ENCODE measurements around the gene SPATA22. TPM values are rescaled to one million over a fixed set of nuclear protein-coding genes. Genes with fewer than 3 reads are reported as not detected.
"Not testable (repeated sequence)": the region's sequence is repeated elsewhere in the genome, so short reads cannot be mapped to it uniquely, and the experiment has no call there.

The SPATA22 gene
- total RNA-seq, 2 experiments from 2014 or later = not detected

DNA sequence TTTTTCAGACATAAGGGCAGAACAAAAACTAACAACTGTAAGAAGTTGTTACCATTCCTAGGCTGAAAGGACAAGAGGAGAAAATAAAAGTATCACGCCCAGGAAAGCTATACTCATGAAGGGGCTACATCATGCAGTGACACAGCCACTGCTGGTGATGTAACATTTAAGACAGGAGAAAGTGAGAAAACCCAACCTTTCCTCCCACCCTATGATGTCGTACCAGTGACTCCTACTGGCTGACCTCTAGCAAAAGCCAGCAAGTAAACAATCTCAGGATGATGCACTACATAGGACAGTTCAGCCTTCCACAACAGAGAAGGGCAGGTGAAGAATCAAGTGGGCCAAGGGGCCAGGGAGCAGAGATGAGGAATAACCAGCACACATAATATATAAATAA is 24.0 kb downstream of the SPATA22 start:
- Mint-ChIP-seq H3K4me1 (ENCODE audit: low read depth) (no peaks in the 10 kb centered on the region), H3K9me3 (no peaks in the 10 kb centered on the region), H3K27ac (no peak overlapping the region), H3K36me3 (no peaks in the 10 kb centered on the region), H3K27me3 (peaks cover 8% of the 10 kb centered on the region), H3K4me3 (no peak overlapping the region)
- ChIA-PET POLR2A (no interaction called here), CTCF (no interaction called here)
- intact Hi-C loops (cut with micrococcal nuclease) = no loop called here
- no peak for DNase-seq

DNA sequence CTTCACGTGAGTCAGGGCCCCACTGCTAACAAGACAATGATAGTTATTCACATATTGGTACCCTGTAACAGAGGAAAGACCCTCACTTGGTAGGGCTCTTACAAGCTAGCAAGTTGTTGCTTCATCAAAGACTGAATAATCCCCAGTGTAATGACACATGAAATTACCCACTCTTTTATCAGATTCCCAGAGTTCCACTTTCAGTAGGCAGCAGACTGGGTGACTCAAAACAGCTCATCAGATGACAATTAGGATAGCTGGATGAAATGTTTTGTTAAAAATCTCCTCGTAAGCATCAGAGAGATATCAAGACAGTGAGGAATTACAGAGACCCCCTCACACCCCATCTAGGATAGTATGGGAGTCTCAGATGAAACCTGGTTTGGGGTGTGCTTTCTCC is 31.2 kb downstream of the SPATA22 start:
- intact Hi-C loops (cut with micrococcal nuclease) = no loop called here
- POLR2A ChIA-PET = no interaction called here
- no peak for DNase-seq
- Mint-ChIP-seq H3K4me1 (ENCODE audit: low read depth) (no peaks in the 10 kb centered on the region), H3K27ac (no peak overlapping the region), H3K36me3 (no peaks in the 10 kb centered on the region), H3K27me3 (peaks cover 2% of the 10 kb centered on the region), H3K4me3 (no peak overlapping the region), H3K9me3 (no peaks in the 10 kb centered on the region)
- CTCF ChIA-PET = no interaction called here

DNA sequence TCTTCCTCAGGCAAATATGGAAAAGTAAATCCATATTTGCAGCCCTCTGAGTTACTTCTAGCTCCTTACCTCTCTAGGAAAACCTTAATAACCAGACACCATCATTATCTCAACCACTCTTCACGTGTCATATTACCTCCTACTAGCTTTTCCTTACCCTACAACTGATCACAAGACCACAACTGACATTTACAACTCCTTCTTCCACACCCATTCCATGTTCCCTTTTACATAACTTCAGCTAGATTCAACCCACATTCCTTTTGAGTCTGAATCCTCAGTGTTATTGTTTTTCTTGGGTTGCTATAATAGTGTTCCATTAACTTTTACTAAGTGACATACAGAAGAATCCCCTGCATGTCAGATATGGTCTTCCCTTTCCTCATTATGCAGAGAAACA is 33.3 kb downstream of the SPATA22 start:
- Mint-ChIP-seq H3K27me3 (peaks cover 3% of the 10 kb centered on the region), H3K4me1 (ENCODE audit: low read depth) (no peaks in the 10 kb centered on the region), H3K36me3 (no peaks in the 10 kb centered on the region), H3K9me3 (no peaks in the 10 kb centered on the region), H3K4me3 (no peak overlapping the region), H3K27ac (no peak overlapping the region)
- POLR2A ChIA-PET = no interaction called here
- intact Hi-C loops (cut with micrococcal nuclease) = no loop called here
- CTCF ChIA-PET = interaction anchor here (1.0 kb wide), 1 partner anchor 11 kb away, joined by 3 read pairs; no protein-coding TSS in a partner anchor
- DNase-seq = no peak

DNA sequence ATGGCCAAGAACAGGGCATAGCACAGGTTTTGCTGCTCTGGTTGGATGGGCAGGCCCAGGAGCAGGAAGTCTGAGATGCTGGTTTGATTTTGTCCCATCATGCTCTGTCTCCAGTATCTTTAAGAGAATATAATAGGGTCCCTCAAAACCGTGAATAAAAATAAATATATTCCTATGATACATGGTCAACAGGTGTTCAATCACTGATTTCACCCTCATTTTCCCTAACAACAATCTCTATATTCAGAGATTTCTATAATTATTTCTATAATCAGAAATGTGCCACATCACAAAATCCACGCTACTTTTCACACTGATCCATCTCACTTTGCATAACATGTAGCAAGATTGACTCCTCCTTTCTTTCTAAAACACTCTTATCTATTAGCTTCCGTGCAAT is 37.9 kb downstream of the SPATA22 start, which contains the start of gene OR1E2:
Gene OR1E2 (minus strand): TSS at position 101 of the 400 bp plus-strand sequence. CDS start 0 bp downstream, at position 101.
- ChIA-PET POLR2A (no interaction called here), CTCF (no interaction called here)
- Mint-ChIP-seq H3K4me1 (ENCODE audit: low read depth) (no peaks in the 10 kb centered on the region), H3K36me3 (no peaks in the 10 kb centered on the region), H3K9me3 (peaks cover 2% of the 10 kb centered on the region), H3K4me3 (no peak within 1 kb of the TSS), H3K27ac (no peak within 1 kb of the TSS), H3K27me3 (peaks cover 9% of the 10 kb centered on the region)
- intact Hi-C loops (cut with micrococcal nuclease) = no loop called here
- no peak for DNase-seq

DNA sequence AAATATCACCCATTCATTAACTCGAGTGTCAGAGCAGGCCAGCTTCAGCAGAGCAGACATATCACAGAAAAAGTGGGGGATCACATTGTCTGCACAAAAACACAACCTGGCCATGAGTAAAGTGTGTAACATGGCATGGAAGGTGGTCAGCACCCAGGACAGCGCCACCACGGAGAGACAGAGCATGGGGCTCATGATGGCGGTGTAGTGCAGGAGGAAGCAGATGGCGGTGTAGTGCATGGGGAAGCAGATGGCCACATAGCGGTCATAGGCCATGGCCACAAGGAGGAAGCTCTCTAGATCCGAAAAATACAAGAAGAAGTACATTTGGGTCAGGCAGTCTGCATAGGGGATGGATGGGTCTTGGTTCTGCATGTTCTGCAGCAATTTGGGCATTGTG is 38.4 kb downstream of the SPATA22 start:
- POLR2A ChIA-PET; H3K27ac Mint-ChIP-seq; CTCF ChIA-PET; H3K9me3 Mint-ChIP-seq; H3K27me3 Mint-ChIP-seq; H3K4me1 Mint-ChIP-seq (ENCODE audit: low read depth); H3K36me3 Mint-ChIP-seq; H3K4me3 Mint-ChIP-seq; intact Hi-C loops (cut with micrococcal nuclease): not testable (repeated sequence)
- DNase-seq = peak; percentile 34

DNA sequence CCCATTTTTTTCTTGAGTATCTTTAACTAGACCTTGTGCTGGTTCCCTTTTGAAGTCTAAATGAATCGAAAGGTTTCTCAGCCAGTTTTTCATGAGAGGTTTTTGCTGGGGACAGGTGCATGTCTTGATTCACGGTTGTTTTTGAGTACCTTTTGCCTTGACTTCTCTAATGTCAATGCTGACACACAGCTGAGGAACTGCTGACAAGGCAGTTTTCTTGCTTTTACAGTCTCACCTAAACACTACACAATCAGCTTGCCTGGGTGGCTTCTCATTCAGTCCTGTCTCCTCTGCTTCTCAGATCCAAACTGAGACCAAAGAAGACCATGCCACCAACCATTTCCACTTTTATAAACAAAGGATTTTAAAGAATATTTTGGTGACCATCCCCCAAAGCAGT is 53.4 kb downstream of the SPATA22 start:
- intact Hi-C loops (cut with micrococcal nuclease) = no loop called here
- Mint-ChIP-seq H3K27ac (no peak overlapping the region), H3K4me3 (no peak overlapping the region), H3K36me3 (no peaks in the 10 kb centered on the region), H3K4me1 (ENCODE audit: low read depth) (no peaks in the 10 kb centered on the region), H3K9me3 (no peaks in the 10 kb centered on the region), H3K27me3 (peaks cover 9% of the 10 kb centered on the region)
- ChIA-PET CTCF (no interaction called here), POLR2A (no interaction called here)
- no peak for DNase-seq

DNA sequence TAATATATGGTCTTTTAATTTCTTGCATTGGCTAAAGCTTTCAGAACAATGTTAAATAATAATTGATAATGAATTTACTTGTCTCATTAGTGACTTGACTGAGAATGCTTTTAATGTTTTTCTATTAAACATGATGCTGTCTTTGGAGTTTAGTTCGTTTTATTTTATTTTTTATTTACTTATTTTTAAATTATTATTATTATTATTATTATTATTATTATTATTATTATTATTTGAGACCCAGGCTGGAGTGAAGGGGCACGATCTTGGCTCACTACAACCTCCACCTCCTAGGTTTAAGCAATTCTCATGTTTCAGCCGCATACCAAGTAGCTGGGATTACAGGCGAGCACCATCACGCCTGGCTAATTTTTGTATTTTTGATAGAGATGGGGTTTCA is 56.0 kb downstream of the SPATA22 start:
- ChIA-PET CTCF (no interaction called here), POLR2A (no interaction called here)
- H3K9me3 Mint-ChIP-seq = no peaks in the 10 kb centered on the region
- no peak for DNase-seq
- no peaks in the 10 kb centered on the region for H3K4me1 Mint-ChIP-seq (ENCODE audit: low read depth)
- no peak overlapping the region for H3K27ac Mint-ChIP-seq
- intact Hi-C loops (cut with micrococcal nuclease) = no loop called here
- H3K27me3 Mint-ChIP-seq = peaks cover 14% of the 10 kb centered on the region
- H3K4me3 Mint-ChIP-seq = no peak overlapping the region
- no peaks in the 10 kb centered on the region for H3K36me3 Mint-ChIP-seq

DNA sequence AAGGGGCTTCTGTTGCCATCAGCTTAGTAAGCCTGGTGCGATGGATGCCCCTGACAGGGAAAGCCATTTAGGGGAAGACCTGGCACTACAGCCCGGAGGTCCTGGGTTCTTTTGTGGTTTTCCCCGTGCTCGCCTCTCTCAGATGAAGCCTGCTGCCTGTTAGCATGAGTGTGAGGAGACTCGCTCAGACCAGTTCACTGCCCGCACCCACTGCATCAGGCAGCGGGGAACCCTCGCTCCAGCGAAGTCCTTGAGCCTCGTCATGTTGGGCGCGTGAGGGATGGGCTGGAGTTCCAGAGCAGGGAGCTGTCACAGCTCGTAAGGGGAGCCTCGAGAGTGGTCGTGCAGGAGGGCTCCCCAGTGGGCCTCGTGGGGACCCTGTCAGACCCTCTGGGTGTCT is 59.4 kb downstream of the SPATA22 start:
- H3K9me3 Mint-ChIP-seq; DNase-seq; CTCF ChIA-PET; H3K4me3 Mint-ChIP-seq; H3K36me3 Mint-ChIP-seq; H3K4me1 Mint-ChIP-seq (ENCODE audit: low read depth); POLR2A ChIA-PET; H3K27ac Mint-ChIP-seq; intact Hi-C loops (cut with micrococcal nuclease): not testable (repeated sequence)
- H3K27me3 Mint-ChIP-seq = peaks cover 27% of the 10 kb centered on the region

DNA sequence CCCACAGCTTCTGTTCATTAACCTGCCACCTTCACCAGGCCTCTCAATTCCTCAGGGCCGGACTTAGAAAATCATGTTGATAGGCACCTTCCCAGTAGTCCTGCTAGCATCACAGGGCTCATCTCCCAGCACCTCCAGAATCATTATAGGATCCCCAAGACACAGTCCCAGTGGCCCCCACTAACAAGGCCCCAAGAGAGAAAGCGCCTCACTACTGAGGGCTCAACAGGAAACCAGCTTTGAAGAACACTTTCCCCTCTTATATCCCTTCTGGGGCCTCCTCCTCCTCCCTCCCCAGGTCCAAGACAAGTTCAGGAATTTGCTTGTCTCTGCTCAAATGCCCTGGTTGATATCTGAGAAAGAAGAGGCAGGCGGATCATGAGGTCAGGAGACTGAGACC is 60.5 kb downstream of the SPATA22 start, which contains the start of gene OR3A3:
Gene OR3A3 (plus strand): TSS at position 301 of the 400 bp plus-strand sequence.
- DNase-seq = no peak
- intact Hi-C loops (cut with micrococcal nuclease) = no loop called here
- POLR2A ChIA-PET = no interaction called here
- Mint-ChIP-seq H3K27me3 (peaks cover 31% of the 10 kb centered on the region), H3K4me3 (no peak within 1 kb of the TSS), H3K9me3 (peaks cover 13% of the 10 kb centered on the region), H3K27ac (no peak within 1 kb of the TSS), H3K36me3 (peaks cover 8% of the 10 kb centered on the region), H3K4me1 (ENCODE audit: low read depth) (no peaks in the 10 kb centered on the region)
- CTCF ChIA-PET = no interaction called here

DNA sequence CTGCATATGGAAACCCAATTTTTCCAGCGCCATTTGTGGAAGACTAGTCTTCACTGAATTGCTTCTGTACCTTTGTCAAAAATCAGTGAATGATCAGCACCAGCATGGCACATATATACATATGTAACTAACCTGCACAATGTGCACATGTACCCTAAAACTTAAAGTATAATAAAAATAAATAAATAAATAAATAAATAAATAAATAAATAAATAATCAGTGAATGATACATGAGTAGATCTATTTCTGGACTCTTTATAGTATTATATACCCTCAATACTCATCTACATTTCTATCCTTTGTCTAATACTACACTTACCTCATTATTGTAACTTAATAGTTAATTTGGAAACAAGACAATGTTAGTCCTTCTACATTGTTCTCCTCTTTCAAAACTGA is 67.8 kb downstream of the SPATA22 start:
- H3K36me3 Mint-ChIP-seq; DNase-seq; H3K4me3 Mint-ChIP-seq; CTCF ChIA-PET; H3K4me1 Mint-ChIP-seq (ENCODE audit: low read depth); intact Hi-C loops (cut with micrococcal nuclease); POLR2A ChIA-PET; H3K27ac Mint-ChIP-seq: not testable (repeated sequence)
- peaks cover 13% of the 10 kb centered on the region for H3K27me3 Mint-ChIP-seq
- peaks cover 13% of the 10 kb centered on the region for H3K9me3 Mint-ChIP-seq

DNA sequence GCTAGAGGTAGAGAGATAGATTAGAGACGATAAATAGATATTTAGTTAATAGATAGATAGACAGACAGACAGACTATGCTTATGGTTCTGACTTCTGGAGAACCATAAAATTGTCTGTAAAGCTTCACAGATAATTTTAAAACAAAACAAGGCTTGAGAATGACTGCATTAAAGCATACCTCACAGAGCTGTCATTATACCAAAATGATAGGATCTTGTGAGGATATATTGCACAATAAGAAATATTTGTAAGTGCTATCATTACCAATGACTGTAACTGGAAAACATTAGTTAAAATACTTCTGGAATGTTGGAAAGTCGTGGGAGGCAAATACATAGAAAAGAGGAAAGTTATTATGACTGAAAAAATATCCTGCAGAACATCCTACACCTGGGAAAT is 69.8 kb downstream of the SPATA22 start:
- ChIA-PET CTCF (no interaction called here), POLR2A (no interaction called here)
- Mint-ChIP-seq H3K36me3 (no peaks in the 10 kb centered on the region), H3K4me1 (ENCODE audit: low read depth) (no peaks in the 10 kb centered on the region), H3K27me3 (peaks cover 6% of the 10 kb centered on the region), H3K27ac (no peak overlapping the region), H3K4me3 (no peak overlapping the region), H3K9me3 (peaks cover 3% of the 10 kb centered on the region)
- intact Hi-C loops (cut with micrococcal nuclease) = no loop called here
- DNase-seq = no peak

DNA sequence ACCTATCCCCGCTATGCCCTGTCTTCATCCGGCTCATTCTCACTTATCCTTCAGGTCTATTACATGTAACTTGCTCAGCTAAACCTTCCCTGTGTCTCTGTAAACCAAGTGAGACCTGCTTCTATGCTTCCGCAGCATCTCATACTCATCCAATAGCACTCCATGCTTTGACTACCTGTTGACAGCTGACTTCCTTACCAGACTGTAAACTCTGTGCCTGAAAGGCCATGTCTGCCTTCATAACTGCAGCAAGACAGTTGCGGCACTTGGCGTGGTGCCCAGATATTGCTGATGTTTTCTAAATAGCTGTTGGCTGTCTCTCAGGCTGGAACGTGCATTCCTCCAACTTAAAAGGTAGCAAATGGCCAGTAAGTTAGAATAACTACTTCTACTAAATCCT is 71.6 kb downstream of the SPATA22 start:
- DNase-seq = no peak
- Mint-ChIP-seq H3K9me3 (no peaks in the 10 kb centered on the region), H3K27ac (no peak overlapping the region), H3K36me3 (no peaks in the 10 kb centered on the region), H3K27me3 (peaks cover 7% of the 10 kb centered on the region), H3K4me3 (no peak overlapping the region), H3K4me1 (ENCODE audit: low read depth) (no peaks in the 10 kb centered on the region)
- ChIA-PET POLR2A (no interaction called here), CTCF (no interaction called here)
- intact Hi-C loops (cut with micrococcal nuclease) = no loop called here

DNA sequence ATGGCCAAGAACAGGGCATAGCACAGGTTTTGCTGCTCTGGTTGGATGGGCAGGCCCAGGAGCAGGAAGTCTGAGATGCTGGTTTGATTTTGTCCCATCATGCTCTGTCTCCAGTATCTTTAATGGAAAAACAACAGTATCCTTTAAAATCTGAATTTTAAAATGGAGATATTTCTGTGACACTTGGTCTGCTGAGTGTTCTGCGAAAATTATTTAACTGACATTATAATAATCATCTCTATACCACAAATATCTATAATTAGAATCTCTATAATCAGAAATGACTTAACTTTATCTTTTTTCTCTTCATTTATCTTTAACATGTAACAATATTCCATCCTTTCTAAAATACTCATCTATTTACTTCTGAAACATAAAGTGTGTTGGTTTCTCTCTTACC is 73.3 kb downstream of the SPATA22 start, which contains the start of gene OR1E1:
Gene OR1E1 (minus strand): TSS at position 101 of the 400 bp plus-strand sequence. CDS start 0 bp downstream, at position 101.
- H3K9me3 Mint-ChIP-seq = no peaks in the 10 kb centered on the region
- no peaks in the 10 kb centered on the region for H3K4me1 Mint-ChIP-seq (ENCODE audit: low read depth)
- no peak for DNase-seq
- POLR2A ChIA-PET = no interaction called here
- peaks cover 11% of the 10 kb centered on the region for H3K27me3 Mint-ChIP-seq
- intact Hi-C loops (cut with micrococcal nuclease) = no loop called here
- H3K36me3 Mint-ChIP-seq = no peaks in the 10 kb centered on the region
- H3K4me3 Mint-ChIP-seq = no peak within 1 kb of the TSS
- no peak within 1 kb of the TSS for H3K27ac Mint-ChIP-seq
- CTCF ChIA-PET = no interaction called here

DNA sequence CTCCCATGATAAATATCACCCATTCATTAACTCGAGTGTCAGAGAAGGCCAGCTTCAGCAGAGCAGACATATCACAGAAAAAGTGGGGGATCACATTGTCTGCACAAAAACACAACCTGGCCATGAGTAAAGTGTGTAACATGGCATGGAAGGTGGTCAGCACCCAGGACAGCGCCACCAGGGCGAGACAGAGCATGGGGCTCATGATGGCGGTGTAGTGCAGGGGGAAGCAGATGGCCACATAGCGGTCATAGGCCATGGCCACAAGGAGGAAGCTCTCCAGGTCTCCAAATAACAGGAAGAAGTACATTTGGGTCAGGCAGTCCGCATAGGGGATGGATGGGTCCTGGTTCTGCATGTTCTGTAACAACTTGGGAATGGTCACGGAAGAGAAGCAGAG is 73.8 kb downstream of the SPATA22 start:
- H3K4me3 Mint-ChIP-seq; DNase-seq; POLR2A ChIA-PET; H3K4me1 Mint-ChIP-seq (ENCODE audit: low read depth); CTCF ChIA-PET; intact Hi-C loops (cut with micrococcal nuclease); H3K27ac Mint-ChIP-seq; H3K9me3 Mint-ChIP-seq; H3K36me3 Mint-ChIP-seq: not testable (repeated sequence)
- H3K27me3 Mint-ChIP-seq = peaks cover 11% of the 10 kb centered on the region

Measured in activated CD4-positive, alpha-beta memory T cell treated with anti-CD3 and anti-CD28 coated beads for 36 hours (primary cell).